ENCODE results near the gene GALNT12.

GALNT12 gene

DNA sequence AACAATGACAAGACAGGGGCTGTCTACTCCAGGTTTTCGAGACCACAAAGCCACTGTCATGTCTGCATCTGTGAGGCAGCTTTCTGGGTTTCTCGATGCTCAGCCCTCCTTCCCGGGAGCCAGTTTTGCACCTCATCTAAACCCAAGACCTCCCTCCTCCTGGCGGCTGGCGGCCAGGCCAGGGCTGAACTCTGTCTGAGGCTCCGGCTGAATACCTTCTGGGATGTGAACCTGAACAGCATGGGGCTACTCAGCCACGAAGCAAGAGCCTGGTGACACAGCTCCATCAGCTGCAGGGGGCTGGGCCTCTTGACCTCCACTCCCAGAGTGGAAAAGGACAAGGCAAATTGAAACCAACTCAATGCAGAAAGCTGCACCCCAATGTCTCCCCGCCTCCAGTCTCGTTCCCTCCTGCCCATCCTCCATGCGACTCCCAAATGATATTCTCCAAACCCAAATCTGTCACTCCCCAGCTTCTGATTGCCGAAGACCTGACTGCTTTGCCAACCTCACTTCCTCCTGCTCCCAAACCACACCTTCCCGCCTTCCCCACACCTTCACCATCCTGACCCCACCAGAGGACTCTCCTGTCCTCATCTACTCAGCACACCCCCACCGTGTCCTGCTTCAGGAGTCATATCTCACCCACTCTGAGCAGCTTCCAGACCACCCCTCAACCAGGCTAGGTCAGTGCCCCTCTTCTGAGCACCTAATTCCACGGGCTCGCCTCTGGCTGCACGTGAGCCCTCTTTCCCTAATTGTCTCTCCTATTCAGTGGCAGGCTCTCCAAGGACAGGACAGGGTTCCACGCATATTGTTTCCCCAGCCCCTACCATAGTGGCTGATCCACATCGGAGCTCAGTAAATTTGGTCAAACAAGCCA lies 15.6 kb upstream of the GALNT12 start:
- Mint-ChIP-seq H3K27ac (peak overlapping the region; percentile 74), H3K36me3 (peaks cover 2% of the 10 kb centered on the region), H3K9me3 (no peaks in the 10 kb centered on the region), H3K4me1 (peaks cover 38% of the 10 kb centered on the region), H3K4me3 (no peak overlapping the region), H3K27me3 (no peaks in the 10 kb centered on the region)

DNA sequence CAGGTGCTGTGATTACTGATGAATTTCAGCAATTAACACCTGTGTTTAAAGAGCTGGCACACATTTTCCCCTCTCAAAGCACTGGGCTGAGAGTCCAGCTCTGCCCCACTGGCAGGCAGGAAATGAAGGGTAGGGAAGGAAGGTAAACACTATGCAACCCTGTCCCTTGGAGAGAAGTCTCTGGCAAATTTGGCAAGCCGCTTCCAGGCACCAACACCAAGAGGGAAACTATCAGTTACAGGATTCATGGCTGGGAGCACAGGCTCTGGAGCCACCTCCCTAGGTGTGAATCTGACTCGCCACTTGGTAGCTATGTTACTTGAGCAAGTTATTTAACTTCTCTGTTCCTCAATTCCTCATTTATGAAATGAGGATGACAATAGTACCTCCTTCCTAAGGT lies 14.4 kb upstream of the GALNT12 start:
- Mint-ChIP-seq H3K4me1 (peaks cover 42% of the 10 kb centered on the region), H3K27me3 (no peaks in the 10 kb centered on the region), H3K4me3 (no peak overlapping the region), H3K9me3 (no peaks in the 10 kb centered on the region), H3K36me3 (peaks cover 2% of the 10 kb centered on the region), H3K27ac (no peak overlapping the region)

DNA sequence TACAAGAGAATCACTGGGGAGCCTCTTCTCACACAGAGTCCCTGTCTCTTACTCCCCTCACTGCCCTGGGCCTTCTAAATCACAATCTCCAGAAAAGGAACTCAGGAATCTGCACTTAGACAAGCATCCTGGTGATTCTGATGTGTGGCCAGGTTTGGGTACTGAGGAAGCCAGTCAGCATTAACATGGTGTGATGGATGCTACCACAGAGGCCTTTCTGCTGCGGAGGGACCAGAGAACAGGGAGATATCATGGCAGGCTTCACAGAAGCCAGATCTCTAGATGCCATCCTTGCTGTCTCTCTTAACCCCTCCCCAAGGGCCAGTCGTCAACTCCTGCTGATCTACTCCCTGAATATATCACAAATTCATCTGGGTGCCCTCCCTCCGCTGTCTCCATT lies 12.7 kb upstream of the GALNT12 start:
- Mint-ChIP-seq H3K27me3 (no peaks in the 10 kb centered on the region), H3K36me3 (no peaks in the 10 kb centered on the region), H3K27ac (no peak overlapping the region), H3K4me3 (peak overlapping the region; percentile 73), H3K4me1 (peaks cover 42% of the 10 kb centered on the region), H3K9me3 (no peaks in the 10 kb centered on the region)

DNA sequence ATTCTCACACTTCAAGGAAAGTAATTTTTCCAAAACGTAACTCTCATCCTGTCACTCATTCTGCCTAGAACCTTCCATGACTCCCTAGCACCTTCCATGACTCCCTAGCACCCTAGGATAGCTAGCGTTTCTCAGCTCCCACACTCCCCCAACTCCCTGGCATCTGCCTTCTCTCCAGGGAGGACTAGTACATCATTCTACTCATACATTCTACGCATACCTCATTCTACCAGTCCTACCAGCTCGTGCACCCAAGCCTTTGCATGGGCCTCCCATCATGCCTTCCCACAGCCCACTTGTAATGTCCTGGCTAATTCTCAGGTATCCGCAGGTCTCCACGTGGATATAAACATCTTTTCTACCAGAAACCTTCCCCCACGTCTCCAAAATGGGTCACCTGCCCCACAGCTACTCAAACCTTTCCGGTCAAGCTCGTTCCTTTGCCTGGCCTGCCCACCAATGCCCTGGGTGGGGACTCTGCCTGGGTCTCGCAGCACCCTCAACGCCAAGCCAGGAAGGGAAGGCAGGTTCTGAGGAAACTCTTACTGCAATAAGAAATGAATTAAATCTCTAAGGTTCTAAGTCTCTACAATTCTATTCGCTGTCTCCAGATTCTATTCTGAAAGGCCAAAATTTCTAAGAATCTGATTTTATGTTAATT lies 12.0 kb upstream of the GALNT12 start:
- H3K27ac Mint-ChIP-seq = no peak overlapping the region
- H3K4me3 Mint-ChIP-seq = peak overlapping the region; percentile 73
- no peaks in the 10 kb centered on the region for H3K36me3 Mint-ChIP-seq
- H3K9me3 Mint-ChIP-seq = no peaks in the 10 kb centered on the region
- peaks cover 42% of the 10 kb centered on the region for H3K4me1 Mint-ChIP-seq
- H3K27me3 Mint-ChIP-seq = no peaks in the 10 kb centered on the region

DNA sequence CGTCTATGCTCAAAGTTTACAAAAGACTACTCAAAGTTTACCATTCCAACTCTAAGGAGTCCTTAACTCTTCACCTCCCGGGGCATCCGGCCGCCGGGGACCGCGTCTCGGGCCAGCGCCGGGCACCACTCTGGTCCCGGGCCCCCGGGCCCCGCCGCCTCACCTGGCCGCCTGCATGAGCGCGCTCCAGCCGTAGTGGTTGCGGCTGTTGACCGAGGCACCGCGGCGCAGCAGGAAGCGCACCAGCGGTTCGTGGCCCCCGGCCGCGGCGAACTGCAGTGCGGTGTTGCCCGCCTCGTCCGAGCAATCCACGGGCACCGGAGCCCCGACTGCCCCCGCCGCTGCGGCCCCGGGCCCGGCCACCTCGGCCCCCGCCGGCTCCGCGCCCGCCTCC lies 11.5 kb upstream of the GALNT12 start:
- Mint-ChIP-seq H3K36me3 (no peaks in the 10 kb centered on the region), H3K4me3 (peak overlapping the region; percentile 73), H3K9me3 (no peaks in the 10 kb centered on the region), H3K27ac (no peak overlapping the region), H3K4me1 (peaks cover 40% of the 10 kb centered on the region), H3K27me3 (no peaks in the 10 kb centered on the region)

DNA sequence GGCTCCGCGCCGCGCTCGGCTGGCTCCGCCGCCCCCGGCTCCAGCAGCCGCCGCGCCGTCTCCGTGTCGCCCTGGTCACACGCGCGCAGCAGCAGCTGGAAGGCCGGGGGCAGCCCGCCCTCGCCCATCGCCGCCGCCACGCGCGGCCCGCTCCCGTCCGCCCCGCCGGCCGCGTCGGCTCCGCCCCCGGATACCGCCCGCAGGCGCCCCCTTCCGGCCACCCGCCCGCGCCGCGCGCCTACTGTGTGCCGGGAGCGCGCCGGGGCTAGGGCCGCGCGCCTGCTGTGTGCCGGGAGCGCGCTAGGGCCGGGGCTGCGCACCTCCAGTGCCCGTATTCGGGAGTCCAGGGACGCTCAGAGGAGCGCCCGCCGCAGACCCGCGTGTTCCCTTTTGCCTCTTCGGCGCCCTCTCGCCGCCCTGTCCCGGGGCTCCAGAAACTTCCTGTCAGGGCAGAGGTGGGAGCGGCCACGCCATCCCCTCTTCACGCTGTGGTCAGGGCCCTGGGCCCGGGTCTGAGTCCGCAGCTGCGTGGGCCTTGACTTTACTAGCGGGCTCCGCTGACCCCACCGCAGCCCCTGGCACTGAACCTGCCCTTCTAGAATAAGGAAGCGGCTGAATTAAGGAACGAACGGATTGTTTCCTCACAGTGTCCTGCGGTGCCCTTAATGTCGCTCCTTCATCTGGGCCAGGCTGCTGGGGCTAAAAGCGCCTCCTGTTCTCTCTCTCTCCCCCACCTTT lies 10.9 kb upstream of the GALNT12 start, which contains the start of gene ANKS6:
TSS of gene ANKS6 (minus strand) at position 192 of the 738 bp plus-strand sequence. CDS start at position 128, 64 bp downstream.
- H3K27ac Mint-ChIP-seq = peak within 1 kb of the TSS; percentile 83
- no peaks in the 10 kb centered on the region for H3K9me3 Mint-ChIP-seq
- no peaks in the 10 kb centered on the region for H3K27me3 Mint-ChIP-seq
- H3K4me1 Mint-ChIP-seq = peaks cover 35% of the 10 kb centered on the region
- H3K4me3 Mint-ChIP-seq = peak within 1 kb of the TSS; percentile 88
- no peaks in the 10 kb centered on the region for H3K36me3 Mint-ChIP-seq

DNA sequence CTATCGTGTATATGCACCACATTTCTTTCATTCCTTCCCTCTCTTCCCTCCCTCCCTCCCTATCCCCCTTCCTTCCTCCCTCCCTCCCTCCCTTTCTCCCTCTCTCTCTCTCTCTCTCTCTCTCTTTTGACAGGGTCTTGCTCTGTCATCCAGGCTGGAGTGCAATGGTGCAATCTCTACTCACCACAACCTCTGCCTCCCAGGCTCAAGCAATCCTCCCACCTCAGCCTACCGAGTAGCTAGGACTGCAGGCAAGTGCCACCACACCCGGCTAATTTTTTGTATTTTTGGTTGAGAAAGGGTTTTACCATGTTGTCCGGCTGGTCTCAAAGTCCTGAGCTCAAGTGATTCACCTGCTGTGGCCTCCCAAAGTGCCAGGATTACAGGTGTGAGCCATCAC lies 10.0 kb upstream of the GALNT12 start:
- no peaks in the 10 kb centered on the region for H3K9me3 Mint-ChIP-seq
- H3K4me1 Mint-ChIP-seq = peaks cover 27% of the 10 kb centered on the region
- H3K4me3 Mint-ChIP-seq = peak overlapping the region; percentile 1
- H3K27ac Mint-ChIP-seq = peak overlapping the region; percentile 9
- H3K36me3 Mint-ChIP-seq = no peaks in the 10 kb centered on the region
- no peaks in the 10 kb centered on the region for H3K27me3 Mint-ChIP-seq

DNA sequence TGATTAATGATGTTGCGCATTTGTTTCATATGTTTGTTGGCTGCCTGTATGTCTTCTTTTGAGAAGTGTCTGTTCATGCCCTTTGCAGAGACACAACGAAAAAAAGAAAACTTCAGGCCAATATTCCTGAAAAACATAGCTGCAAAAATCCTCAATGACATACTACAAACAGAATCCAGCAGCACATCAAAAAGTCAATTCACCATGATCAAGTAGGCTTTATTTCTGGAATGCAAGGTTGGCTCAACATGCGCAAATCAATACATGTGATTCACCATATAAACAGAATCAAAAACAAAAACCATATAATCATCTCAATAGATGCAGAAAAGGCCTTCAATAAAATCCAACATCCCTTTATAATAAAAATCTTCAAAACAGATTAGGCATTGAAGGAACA lies 9.2 kb upstream of the GALNT12 start:
- H3K4me3 Mint-ChIP-seq = peak overlapping the region; percentile 1
- H3K9me3 Mint-ChIP-seq = no peaks in the 10 kb centered on the region
- H3K27ac Mint-ChIP-seq = no peak overlapping the region
- H3K4me1 Mint-ChIP-seq = peaks cover 25% of the 10 kb centered on the region
- H3K27me3 Mint-ChIP-seq = no peaks in the 10 kb centered on the region
- H3K36me3 Mint-ChIP-seq = no peaks in the 10 kb centered on the region

DNA sequence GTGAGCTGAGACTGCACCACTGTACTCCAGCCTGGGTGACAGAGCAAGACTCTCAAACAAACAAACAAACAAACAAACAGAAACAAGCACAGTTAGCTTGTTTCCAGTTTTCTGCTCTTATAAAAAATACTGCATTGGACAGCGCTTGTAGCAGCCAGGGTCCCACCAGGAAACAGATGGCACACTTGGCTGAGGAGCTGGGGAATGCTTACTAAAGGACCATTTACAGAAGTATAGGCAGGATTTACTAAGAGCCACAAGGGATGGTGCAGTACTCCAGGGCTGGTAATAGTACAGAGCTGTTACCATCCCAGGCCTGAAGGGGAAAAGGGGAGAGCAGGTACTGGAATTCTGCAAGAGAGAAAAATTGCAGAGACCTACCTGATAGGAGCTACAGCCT lies 5.9 kb upstream of the GALNT12 start:
- H3K4me3 Mint-ChIP-seq = no peak overlapping the region
- peaks cover 7% of the 10 kb centered on the region for H3K4me1 Mint-ChIP-seq
- H3K36me3 Mint-ChIP-seq = no peaks in the 10 kb centered on the region
- H3K9me3 Mint-ChIP-seq = no peaks in the 10 kb centered on the region
- no peak overlapping the region for H3K27ac Mint-ChIP-seq
- H3K27me3 Mint-ChIP-seq = no peaks in the 10 kb centered on the region

DNA sequence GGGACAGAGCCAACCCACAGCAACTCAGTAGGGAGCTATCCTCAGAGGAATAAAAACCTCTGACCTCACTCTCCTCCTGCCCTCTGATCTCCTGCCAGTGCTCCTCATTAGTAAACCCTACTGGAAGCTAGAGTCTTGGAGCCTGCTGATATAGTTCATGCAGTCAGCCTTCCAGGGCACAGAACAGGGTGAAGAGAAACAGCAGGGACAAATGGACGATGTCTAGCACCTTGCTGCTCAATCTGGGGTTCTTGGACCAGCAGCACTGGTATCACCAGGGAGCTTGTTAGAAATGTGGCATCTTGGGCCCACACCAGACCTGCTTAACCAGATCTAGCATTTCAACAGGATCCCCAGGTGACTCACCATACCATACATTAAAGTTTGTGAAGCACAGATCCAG lies 5.5 kb upstream of the GALNT12 start:
- Mint-ChIP-seq H3K4me3 (no peak overlapping the region), H3K27me3 (no peaks in the 10 kb centered on the region), H3K4me1 (peaks cover 8% of the 10 kb centered on the region), H3K36me3 (no peaks in the 10 kb centered on the region), H3K27ac (no peak overlapping the region), H3K9me3 (no peaks in the 10 kb centered on the region)

DNA sequence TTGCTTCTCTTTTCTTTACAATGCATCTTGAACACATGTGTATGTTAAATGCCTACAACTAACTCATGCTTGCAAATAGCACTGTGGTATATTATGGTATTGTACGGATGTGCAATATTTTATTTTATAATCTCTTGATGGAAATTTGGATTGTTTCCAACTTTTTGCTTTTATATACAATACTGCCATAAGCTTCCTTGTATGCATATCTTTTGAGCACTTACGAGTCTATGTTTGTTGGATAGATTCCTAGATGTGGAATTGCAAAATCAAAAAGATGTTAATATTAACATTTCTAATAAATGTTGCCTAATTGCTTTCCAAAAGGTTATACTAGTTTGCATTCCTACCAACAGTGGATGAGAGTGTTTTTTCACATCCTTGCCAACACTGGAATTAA lies 3.4 kb upstream of the GALNT12 start:
- Mint-ChIP-seq H3K27me3 (no peaks in the 10 kb centered on the region), H3K4me1 (peaks cover 19% of the 10 kb centered on the region), H3K36me3 (no peaks in the 10 kb centered on the region), H3K4me3 (no peak overlapping the region), H3K9me3 (no peaks in the 10 kb centered on the region), H3K27ac (no peak overlapping the region)

DNA sequence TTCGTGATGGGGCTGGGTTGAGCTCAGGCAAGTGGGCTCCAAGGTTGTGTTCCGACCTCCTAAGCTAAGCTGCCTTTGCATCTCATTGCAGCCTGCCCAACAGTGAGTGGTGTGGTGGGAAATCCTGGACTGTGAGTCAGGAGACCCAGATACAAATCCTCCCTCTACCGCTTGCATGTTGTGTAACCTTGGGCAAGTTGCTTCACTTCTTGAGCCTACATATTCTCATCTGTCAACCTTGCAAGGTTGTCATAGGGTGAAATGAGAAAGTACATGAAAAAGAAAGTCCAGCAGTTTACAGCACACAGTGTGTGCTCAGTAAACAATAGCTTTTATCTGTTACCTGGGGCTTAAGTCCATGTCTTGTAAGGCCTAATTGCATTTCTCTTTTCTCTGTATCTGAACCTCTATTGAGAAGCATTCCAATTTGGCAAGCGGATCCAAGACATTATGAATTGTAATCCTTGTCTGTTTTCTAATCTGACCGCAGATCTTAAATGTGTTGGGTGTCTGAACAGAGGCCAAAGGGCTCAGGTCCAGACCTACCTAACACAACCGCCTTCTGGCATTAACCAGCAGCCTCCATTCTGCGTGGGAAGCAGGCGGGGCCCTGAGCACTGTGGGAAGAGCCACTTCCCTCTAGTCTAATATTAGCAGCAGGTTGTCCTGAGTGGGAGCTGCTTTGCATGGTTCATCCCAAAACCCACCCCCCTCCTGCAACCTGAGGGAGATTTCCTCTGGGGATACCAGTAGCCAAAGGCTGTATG lies 1.8 kb upstream of the GALNT12 start:
- no peak overlapping the region for H3K4me3 Mint-ChIP-seq
- peaks cover 22% of the 10 kb centered on the region for H3K4me1 Mint-ChIP-seq
- no peaks in the 10 kb centered on the region for H3K27me3 Mint-ChIP-seq
- no peaks in the 10 kb centered on the region for H3K36me3 Mint-ChIP-seq
- no peaks in the 10 kb centered on the region for H3K9me3 Mint-ChIP-seq
- no peak overlapping the region for H3K27ac Mint-ChIP-seq

DNA sequence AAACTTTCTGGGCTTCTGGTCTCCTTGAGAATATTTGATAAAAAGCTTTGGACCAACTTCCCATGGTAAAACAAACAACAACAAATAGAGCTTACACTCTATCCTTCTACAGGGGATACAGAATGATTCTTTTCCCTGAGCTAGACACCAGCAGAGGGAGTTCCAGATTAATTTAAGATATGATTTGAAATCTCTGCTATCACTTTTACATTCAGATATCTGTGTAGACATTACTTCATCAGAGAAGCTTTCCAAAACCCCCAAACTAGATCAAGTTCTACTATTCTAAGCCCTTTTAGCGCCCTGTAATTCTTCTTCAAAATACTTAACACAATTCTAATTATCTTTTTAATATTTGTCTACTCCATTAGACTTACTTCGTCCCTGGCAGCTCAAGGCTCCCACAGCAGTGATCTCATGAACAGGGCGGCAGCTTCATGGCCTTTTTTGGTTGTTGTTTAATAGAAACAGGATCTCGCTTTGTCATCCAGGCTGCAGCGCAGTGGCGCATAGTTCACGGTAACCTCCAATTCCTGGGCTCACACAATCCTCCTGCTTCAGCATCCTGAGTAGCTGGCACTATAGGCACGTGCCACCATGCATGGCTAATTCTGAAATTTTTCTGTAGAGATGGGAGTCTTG lies 955 bp upstream of the GALNT12 start:
- Mint-ChIP-seq H3K4me3 (peak overlapping the region; percentile 91), H3K4me1 (peaks cover 30% of the 10 kb centered on the region), H3K36me3 (peaks cover 2% of the 10 kb centered on the region), H3K27ac (no peak overlapping the region), H3K27me3 (no peaks in the 10 kb centered on the region), H3K9me3 (no peaks in the 10 kb centered on the region)

DNA sequence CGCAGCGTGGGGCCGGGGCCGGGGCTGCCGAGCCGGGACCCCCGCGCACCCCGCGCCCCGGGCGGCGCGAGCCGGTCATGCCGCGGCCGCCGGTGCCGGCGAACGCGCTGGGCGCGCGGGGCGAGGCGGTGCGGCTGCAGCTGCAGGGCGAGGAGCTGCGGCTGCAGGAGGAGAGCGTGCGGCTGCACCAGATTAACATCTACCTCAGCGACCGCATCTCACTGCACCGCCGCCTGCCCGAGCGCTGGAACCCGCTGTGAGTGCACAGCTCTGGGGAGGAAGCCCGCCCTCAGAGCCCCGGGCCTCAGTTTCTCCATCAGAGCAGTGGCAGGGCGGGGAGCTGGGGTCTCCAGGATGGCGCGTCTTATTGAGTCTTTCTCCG lies 335 bp downstream of the GALNT12 start:
- peaks cover 3% of the 10 kb centered on the region for H3K36me3 Mint-ChIP-seq

DNA sequence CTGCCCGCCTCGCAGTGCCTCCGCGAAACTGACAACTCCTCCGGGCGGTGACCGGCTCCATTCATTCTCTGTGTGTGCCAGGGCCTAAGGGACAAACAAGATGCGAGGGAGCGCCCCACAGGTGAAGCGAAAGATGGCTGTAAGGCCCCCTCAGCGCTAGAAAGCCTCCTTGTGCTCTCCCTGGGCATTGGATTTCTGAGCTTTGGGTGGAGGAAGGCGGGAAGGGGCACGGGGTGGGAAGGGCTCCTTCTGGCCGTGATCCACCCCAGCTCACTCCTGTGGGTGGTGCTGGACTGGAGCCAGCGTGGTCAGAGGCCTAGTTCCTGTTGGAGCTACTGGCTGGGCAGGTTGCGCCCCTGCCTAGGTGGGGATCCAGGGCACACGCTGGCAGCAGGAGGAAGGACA lies 943 bp downstream of the GALNT12 start:
- H3K9me3 Mint-ChIP-seq = peaks cover 5% of the 10 kb centered on the region
- H3K36me3 Mint-ChIP-seq = peaks cover 7% of the 10 kb centered on the region
- H3K4me3 Mint-ChIP-seq = peak overlapping the region; percentile 88

More for the DNA sequence above, 335 bp downstream of the GALNT12 start:
- Mint-ChIP-seq H3K9me3 (peaks cover under 1% of the 10 kb centered on the region), H3K4me3 (peak overlapping the region; percentile 88), H3K4me1 (peaks cover 32% of the 10 kb centered on the region), H3K27me3 (no peaks in the 10 kb centered on the region), H3K27ac (no peak overlapping the region)

More for the DNA sequence above, 943 bp downstream of the GALNT12 start:
- H3K27ac Mint-ChIP-seq = no peak overlapping the region
- H3K27me3 Mint-ChIP-seq = no peaks in the 10 kb centered on the region
- peaks cover 35% of the 10 kb centered on the region for H3K4me1 Mint-ChIP-seq

Measured in activated naive CD4-positive, alpha-beta T cell treated with anti-CD3 and anti-CD28 coated beads, Interleukin-2, amount 50 U/mL, for 24 hours (primary cell).